HG02678 (cell line): ENCODE data around the gene MAN1C1.
"Not testable (repeated sequence)": the region's sequence is repeated elsewhere in the genome, so short reads cannot be mapped to it uniquely, and the experiment has no call there.

Experiments used
- ATAC-seq: cut with Tn5 transposase; IDR thresholded peaks from one replicate; pipeline ENCODE4 v1.9.1; 2021; ENCODE audit warnings: mild to moderate bottlenecking, moderate library complexity; ENCODE audit not compliant: unreplicated experiment

MAN1C1 gene

DNA sequence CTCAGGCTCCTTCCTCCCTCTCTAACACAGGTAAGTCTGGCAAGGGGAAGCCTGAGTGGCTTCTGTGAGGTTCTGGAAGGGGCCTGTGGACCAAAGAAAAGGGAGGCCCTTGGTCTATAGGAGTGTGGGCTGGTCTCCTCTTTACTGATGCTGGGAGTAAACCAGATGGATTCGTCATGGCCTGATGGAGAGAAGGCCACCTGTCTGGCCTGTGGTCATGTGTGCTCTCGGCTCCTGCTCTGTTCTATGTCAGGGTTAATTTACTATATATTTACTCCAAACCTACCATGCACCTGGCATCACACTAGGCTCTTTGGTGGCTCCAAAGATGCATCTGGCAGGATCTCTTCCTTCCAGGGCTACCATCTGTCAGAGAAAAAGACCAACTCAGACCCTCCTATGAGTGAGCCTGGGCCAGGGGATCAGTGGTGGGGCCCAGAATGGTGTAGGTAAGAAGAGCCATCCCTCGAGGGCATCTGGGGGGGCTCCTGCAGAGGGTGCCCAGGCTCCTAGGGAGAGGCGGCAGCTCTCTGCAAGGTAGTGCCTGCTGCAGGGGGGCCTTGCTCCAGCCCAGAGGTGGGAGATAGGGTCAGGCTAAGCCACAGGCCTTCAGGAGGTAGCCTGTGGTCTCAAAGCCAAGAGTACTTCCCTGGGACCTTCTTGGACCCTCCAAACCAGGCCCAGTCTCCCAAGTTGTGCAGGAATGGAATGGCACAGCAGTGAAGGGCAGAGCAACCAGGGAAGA lies 115.2 kb downstream of the MAN1C1 start:
- ATAC-seq = no peak

DNA sequence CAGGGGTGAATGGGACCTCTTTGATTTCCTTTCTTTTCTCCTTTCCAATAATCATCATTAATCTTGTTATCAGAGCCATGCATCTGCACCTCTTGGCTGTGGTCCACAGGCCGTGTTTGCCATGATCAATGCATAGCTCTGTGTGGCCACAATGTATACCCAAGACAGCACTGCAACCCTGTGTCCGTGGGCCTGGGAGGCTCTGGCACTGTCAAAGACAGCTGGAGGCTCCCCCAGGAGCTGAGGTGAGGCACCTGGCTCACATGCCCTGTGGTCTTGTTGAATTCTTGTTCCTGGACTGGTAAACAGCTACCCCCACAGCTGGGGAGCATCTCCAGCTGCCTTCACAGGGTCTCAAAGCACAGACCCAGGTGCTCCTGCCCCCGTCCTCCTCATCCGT lies 116.2 kb downstream of the MAN1C1 start:
- no peak for ATAC-seq

DNA sequence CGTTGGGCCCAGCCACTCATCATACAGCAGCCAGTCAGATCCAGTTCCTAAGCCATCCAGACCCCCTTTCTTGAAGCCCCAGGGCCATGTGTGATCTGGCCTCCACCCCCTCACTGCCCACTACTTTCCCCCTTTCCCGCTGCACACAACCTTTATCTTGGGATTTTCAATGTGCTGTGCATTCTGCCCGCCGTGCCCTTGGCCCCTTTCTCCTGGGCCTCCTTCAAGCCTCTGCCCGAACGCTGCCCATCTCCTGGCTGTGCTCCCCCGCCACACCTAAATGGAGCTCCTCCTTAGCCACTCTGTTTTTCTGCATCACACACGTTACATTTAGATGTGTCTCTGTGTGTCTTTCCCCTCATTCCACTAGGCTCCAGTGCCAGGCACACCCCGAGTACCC lies 116.7 kb downstream of the MAN1C1 start:
- no peak for ATAC-seq

DNA sequence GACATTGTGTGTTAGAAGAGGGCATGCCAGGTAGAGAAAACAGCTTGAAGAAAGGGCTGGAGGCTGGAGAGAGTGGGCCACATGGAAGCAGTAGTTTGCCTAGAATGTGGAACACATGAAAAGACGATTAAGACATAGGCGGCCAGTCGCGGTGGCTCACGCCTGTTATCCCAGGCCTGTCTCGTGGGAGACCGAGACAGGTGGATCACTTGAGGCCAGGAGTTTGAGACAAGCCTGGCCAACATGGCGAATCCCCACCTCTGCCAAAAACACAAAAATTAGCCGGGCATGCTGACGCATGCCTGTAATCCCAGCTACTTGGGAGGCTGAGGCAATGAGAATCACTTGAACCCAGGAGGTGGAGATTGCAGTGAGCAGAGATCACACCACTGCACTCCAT lies 118.4 kb downstream of the MAN1C1 start:
- not testable (repeated sequence) for ATAC-seq

DNA sequence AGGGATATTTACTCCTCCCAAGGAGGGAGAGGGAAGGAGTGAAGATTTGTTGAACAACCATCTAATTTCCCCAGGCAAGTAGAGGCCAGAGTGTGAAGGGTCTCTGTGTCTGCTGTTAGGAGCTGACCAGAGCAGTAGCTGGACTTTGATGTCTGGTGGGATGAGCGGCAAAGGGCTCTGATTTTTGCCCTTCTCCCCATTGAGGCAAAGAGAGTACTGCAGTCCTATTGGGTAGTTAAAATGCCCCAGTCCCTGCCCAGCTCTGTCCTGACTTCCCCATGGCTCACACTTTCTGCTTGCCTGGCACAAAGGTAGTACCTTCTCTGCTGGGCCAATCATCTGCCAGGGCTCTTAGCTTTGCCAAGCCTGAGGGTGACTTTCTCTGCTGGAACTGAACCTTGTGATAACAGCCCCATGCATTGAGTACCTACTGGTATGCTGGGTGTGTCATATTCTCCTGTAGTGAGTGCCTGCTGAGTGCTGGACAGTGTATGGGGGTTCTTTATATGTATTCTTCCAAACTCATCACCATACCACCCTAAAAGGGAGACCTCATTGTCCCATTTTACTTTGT lies 119.5 kb downstream of the MAN1C1 start:
- no peak for ATAC-seq

DNA sequence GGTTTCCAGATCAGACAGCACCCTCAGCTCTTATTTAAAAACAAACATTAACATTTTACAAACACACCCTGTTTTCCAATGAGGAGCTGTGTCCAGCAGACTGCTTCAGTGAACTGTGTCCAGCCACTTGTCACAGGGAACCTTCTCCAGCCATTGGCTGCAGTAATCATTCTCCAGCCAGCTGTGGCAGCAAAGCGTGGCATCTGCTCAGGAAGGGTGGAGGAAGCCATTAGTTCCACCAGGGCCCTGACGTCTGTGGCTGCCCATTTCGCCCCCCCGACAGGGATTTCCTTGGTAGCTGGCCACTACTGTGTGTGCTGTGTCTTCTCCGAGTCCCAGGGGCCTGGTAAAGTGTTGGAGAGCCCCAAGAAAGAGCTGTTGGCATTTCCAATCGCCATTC lies 120.5 kb downstream of the MAN1C1 start:
- ATAC-seq = no peak

DNA sequence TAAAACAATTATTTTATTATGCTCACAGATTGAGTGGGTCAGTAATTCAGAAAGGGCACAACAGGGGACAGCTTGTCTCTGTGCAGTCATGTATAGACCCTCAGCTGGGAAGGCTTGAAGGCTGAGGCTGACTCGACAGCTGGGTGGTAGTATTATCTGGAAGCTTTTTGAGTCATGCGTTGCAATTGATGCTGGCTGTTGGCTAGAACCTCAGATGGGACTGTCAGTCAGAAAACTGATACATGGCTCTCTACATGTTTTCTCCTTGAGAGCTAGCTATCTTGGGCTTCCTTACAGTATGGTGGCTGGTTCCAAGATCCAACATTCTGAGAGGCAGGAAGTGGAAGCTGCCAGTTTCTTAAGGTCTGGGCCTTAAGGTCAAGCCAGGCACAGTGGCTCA lies 121.9 kb downstream of the MAN1C1 start:
- ATAC-seq = no peak

DNA sequence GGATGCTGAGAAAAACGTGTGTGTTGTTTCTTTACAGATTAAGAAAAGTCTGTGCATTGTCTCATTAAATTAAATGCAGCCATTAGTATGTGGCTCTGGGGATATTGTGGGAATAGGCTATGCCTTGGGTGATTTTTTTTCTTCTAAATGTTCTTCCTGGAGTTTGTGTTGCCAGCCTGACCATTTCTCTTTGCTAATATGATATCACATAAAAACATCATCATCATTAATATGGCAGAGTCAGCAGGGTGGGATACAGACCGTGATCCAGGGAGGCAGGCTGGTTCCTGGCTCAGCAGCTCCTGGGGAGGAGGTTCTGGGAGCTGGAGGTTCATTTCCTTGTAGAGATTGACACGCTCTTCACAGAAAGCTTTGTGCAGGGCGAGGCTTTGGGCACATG lies 122.8 kb downstream of the MAN1C1 start:
- no peak for ATAC-seq

DNA sequence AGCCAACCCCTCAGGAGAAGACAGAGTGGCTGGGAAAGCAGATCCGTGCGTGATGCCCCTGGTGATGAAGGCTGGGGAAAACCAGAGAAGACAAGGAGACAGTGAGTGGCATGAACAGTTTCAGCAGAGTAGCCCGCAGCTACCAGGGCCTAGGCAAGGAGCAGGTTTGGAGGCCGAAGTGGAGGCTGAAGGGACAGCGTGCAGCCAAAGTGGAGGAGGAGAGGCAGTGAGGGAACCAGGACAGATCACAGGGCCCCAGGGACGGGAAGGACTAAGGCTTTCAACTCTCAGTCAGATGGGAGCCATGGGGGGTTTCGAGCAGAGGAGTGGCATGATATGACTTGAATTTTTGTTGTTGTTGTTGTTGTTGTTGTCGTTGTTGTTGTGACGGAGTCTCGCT lies 123.5 kb downstream of the MAN1C1 start:
- no peak for ATAC-seq

DNA sequence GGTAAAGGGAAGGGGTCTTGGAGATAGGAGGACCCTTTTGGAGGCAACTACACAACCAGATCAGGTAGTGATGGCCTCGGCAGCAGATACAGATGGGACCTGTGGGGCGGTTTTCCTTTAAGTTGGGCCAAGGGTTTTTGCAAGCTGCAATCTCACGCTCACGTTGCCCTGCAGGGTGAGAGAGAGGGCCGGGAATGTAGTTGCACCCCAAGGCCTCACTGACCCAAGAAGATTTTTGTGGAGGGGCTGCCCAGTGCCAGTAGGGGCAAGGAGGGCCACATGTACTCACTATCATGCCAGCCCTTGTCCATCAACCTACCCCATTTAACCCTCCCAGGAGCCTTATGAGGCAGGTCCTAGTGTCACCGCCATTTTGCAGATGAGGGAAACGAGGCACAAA lies 125.7 kb downstream of the MAN1C1 start:
- no peak for ATAC-seq

DNA sequence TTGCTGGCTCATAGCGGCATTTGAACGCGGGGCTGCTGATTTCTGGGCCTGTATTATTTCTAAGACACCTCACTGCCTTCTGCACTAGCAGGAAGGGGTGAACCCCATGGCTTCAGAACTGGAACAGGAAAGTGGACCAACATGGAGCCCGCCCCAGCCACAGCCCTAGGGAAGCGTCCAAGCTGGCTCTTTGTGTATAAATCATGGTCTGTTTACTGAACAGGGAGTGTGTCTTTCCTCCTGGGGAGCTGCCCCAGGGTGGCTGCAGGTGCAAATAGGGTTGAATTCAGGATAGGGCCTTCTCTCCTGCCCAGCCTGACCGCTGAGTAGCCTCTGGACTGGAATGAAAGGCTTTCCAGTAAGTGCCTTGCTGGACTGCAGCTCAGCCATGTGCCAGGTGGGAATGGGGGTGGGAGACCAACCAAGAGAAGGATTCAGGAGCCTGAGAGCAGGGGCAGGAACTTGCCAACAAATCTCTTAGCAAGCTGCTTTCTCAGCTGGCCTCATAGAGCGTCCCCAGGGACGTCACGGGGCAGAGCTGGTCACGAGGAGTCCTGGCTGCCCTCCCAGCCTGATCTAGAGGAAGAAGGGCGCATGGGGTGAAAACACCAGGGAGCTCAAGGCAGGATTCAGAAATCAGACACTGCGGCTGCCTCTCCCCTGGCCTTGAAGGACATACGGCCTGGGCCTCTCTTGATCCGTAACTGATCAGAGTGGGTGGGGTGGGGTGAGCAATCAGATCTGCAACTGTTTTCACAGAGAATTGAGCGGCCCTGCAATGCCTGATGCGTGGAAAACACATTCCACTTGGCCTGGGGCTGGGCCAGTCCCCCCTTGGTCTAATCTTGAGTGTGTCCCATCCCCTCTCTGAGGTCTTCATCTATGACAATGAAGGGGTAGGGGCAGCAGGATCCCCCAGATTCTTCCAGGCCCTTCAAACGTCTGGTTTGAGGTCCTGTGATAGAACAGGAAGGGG lies 126.9 kb downstream of the MAN1C1 start:
- no peak for ATAC-seq

DNA sequence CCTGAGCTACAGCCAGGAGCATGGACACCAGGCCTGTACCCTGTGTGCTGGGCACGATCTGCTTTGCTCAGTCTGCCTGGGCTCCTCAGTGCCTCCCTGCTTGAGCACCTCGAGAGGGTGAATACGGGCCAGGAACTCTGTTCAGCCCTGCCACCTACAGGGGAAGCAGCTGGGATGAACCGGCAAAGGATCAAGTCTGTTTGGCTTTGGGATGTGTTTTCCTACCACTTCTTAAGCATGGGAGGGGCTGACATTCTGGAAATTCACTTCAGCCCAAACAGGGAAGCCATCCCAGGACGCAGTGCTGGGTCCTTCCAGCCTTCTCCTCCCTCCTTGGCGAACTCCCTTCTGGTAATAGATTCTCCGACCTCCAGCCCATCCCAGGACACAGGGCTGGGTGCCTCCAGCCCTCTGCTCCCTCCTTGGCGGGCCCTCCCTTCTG lies 127.6 kb downstream of the MAN1C1 start:
- ATAC-seq = no peak

DNA sequence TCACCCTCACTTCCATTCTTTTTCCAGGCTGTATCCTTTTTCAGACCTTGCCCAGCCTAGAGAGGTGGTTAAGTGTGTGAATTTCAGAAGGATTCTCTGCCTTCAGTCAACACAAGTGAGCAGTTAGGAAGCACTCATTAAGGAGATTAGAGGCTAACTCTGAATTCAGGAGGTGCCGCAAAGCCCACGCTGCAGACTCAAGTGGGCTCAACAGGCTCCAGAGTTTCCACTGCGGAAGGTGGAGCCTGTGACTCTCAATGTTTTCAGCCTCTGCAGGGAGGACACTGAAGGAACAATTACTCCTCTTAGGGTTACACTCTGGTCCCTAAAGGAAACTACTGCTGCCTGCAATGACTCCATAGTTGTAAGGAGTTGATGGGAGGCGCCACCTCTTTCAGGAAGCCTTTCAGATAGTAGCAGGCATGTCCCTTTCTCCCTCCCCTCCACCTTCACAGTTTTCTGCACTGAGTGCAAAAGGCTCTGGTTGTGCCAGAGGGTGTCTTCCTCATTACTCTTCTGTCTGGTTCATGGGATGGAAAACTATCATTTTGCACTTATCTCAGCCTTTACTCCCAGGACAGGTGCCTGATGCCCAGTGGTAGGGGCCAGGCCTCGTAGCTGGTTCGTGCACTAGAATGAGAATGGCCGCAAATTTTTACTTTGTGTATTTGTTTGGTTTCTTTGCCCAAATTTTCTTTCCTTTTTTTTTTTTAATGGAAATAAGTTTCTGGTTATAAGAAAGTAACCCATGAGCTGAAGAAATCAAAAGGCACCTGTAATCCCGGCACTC lies 128.2 kb downstream of the MAN1C1 start:
- no peak for ATAC-seq

DNA sequence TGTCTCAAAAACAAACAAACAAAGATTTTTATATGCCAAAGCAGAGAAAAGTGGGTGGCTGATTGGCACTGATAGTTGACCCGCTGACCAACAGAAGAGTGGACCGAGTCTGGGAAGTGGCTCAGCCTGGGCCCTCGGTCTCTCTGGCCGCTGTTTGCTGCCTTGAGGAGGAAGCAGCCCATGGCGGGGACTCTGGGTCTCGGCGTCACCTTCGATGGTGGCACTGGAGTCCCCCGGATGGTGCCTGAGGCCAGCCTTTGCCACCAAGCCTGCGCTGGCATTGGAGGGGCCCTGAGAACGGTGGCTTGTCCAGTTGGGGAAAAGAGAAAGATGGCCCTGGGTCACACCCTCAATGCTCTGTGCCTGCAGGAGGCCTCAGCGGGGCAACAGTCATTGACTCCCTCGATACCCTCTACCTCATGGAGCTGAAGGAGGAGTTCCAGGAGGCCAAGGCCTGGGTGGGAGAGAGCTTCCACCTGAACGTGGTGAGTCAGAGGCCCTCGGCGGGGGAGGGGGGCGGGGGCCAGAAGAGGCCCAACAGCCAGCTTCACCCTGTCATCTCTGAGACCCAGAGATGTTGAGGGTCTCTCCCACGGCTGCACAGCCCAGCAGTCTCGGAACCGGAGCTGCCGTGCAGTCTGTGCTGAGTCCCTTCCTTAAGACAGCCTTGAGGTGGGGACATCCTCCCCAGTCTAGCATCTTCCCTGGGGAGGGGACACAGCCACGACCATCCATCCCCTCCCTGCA lies 129.9 kb downstream of the MAN1C1 start:
- ATAC-seq = no peak

DNA sequence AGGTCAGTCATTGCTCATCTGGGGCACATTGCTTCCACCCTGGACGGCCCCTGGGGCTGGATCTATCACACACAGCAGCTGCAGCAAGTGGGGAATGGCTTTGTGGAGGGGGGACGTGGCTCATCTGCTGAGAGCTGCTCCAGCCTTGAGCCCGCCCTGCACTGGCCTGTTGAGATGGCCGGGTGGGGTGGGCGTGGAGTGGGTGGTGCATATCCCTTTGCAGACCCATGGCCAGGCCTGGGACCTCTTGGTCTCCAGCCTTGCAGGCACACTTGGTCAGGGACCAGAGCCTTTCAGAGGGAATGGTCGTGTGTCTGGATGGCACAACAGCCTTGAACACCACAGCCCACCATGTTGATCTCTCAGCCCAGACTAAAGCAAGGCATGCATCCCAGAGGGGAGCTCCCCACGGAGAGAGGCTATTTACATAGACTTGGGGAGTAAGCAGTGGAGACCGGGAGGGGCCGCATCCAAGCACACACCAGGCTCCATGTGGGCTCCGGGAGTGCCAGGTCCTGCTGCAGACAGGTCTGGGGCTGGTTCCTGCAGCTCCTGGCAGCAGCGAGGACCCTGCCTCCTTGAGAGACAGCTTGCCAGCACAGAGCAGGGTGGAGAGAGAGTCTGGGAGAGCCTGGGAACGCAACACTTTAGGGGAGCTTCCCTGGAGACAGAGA lies 130.6 kb downstream of the MAN1C1 start:
- no peak for ATAC-seq

DNA sequence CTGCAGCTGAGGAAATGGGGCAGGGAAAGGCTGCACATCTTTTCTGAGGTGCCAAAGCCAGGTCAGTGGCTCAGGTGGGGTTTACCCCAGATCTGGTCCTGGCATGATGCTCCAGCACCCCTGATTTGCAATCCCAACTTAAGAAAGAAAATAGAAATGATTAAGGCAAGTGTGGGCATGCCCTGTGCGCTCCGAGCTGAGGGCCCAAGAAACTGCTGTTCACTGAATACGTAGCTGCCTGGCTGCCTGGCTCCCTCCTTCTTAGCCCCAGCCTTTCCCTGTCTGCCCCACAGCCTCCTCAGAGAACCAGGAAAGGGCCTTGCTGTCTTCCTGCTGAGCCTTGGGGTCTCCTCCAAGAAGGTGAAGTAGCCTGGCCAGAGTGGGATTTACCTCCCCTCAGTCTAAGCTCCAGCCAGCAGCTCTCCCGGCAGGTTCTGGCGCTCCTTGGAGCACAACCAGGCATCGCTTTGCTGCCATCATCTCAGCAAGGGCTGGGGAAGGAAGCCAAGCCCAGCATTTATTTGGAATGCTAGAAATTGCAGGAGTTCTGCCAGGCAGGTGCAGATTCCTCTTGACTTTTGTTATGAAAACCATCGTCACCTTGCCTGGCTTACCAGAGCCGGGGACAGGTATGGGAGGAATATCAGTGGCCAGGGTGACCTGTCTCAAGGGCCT lies 132.1 kb downstream of the MAN1C1 start:
- ATAC-seq = no peak

DNA sequence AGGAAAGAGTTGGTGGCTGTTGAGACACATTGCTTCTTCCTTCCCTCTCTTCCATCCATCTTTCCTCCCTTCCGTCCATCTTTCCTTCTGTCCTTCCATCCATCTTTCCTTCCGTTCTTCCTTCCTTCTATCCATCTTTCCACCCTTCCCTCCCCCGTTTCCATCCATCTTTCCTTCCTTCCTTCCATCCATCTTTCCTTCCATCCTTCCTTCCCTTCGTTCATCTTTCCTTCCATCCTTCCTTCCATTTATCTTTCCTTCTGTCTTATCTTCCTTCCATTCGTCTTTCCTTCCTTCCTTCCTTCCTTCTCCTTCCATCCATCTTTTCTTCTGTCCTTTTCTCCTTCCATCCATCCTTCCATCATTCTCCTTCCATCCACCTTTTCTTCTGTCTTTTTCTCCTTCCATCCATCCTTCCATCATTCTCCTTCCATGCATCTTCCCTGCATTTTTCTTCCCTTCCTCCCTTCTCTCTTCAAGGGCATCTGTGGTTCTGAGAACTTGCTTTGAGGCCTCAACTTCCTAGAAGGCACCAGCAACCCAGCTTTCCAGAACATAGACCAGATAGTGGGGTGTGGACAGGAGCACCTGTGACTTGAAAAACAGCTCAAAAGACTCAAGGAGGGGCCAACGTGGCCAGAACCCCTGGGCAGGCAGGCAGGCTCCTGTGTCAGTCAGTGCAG lies 134.5 kb downstream of the MAN1C1 start:
- no peak for ATAC-seq

DNA sequence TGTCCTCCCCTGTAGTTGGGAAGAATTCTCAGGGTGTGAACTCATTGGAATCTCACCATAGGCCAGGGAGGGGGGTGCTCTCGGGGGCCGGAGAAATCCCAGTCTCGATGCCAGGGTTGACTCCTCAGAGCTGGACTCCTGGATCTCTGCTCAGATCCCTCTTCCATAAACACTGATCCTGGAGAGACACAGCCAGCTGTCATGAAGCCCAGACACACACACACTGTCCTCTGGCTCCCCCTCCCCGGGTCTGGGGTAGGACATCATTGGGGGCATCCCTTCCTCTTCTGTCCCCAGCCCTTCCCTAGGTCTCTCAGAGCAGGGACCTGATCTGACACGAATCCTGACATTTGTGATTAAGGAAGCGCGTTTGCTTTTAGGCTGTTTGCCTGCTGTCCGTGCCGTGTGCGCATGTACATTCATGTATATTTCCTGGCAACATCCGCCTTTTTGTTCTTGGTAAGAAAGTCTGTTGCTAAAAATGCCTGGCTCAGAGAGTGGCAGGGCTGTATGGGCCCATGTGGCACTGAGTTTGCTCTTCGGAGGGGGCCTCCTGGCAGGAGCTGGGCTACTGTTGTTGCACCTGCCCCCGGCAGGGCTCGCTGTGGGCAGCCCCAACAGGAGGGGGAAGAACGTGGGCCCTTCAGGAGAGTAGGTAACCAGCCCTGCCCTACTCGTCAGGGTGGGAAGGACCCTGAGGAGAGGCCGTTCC lies 138.0 kb downstream of the MAN1C1 start:
- no peak for ATAC-seq
